ENCODE results near the gene BCL2L11.

DNA sequence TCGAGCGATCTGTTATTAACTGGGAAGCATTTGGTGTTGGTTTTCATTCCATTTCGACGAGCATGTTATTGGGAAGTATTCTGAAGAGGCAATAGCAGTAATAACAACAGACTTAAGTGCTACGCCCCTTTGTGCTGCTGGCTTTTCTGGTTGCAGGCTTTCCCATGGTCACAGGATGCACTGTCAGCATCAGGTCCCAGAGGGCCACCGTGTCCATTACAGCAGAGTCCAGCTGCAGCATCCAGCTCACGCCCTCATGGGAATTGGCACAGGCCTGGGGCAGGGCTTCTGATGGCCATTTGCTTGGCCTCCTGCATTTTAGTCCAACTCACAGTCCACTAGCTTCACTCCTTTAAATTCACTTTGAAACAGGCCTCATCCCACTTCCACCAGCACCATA is 44.4 kb downstream of the BCL2L11 start:
- TF ChIP-seq, protein P1, sequence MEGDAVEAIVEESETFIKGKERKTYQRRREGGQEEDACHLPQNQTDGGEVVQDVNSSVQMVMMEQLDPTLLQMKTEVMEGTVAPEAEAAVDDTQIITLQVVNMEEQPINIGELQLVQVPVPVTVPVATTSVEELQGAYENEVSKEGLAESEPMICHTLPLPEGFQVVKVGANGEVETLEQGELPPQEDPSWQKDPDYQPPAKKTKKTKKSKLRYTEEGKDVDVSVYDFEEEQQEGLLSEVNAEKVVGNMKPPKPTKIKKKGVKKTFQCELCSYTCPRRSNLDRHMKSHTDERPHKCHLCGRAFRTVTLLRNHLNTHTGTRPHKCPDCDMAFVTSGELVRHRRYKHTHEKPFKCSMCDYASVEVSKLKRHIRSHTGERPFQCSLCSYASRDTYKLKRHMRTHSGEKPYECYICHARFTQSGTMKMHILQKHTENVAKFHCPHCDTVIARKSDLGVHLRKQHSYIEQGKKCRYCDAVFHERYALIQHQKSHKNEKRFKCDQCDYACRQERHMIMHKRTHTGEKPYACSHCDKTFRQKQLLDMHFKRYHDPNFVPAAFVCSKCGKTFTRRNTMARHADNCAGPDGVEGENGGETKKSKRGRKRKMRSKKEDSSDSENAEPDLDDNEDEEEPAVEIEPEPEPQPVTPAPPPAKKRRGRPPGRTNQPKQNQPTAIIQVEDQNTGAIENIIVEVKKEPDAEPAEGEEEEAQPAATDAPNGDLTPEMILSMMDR (IDR thresholded peaks at IDR 0.05; ENCODE audit: insufficient read depth, low read depth, low read length) = no peak
- TF ChIP-seq EZH2 (IDR thresholded peaks at IDR 0.05; ENCODE audit: insufficient read depth, low read length) = no peak

Data from astrocyte (in vitro differentiated cells and primary cell).